Neuronal stem cell (in vitro differentiated cells): ENCODE measurements around the gene PSMC4.

Experiments
- DNase-seq: peaks from one replicate; pipeline ENCODE4 v3.0.0-alpha.2; 2013; ENCODE audit warnings: low spot score
- H2AFZ ChIP-seq: one replicate; pipeline ENCODE4 v1.6.1; 2013; ENCODE audit warnings: mild to moderate bottlenecking, low read length, inconsistent platforms
- H2AK5ac ChIP-seq: 2 replicates; pipeline ENCODE4 v1.6.1; 2013; ENCODE audit warnings: low read depth, mild to moderate bottlenecking, inconsistent platforms, low read length, moderate library complexity, mixed read lengths
- H2BK120ac ChIP-seq: 2 replicates; pipeline ENCODE4 v1.6.1; 2013; ENCODE audit warnings: low read depth, mild to moderate bottlenecking, inconsistent platforms, low read length, moderate library complexity, mixed read lengths
- H2BK12ac ChIP-seq: one replicate; pipeline ENCODE4 v1.6.1; 2013; ENCODE audit warnings: low read length, inconsistent platforms
- H2BK15ac ChIP-seq: 2 replicates; pipeline ENCODE4 v1.6.1; 2013; ENCODE audit warnings: mild to moderate bottlenecking, low read length, inconsistent platforms, mixed read lengths
- H2BK5ac ChIP-seq: one replicate; pipeline ENCODE4 v1.6.1; 2013; ENCODE audit warnings: inconsistent platforms, mild to moderate bottlenecking, low read length, moderate library complexity
- H3K14ac ChIP-seq: one replicate; pipeline ENCODE4 v1.6.1; 2013; ENCODE audit warnings: low read length, inconsistent platforms
- H3K18ac ChIP-seq: 2 replicates; pipeline ENCODE4 v1.6.1; 2013; ENCODE audit warnings: low read length, inconsistent platforms
- H3K23ac ChIP-seq: 2 replicates; pipeline ENCODE4 v1.6.1; 2013; ENCODE audit warnings: low read depth, mild to moderate bottlenecking, mixed read lengths, low read length, inconsistent platforms; ENCODE audit not compliant: poor library complexity
- H3K27ac ChIP-seq: replicated peaks from 3 replicates; pipeline ENCODE4 v1.5.1; 2013; ENCODE audit warnings: low read length, inconsistent platforms
- H3K27me3 ChIP-seq, 3 experiments: 2 replicates each; pipeline ENCODE4 v1.6.1; 2013; ENCODE audit warnings: low read length in 3 of 3, mild to moderate bottlenecking in 2 of 3, inconsistent platforms in 1 of 3, low read depth in 1 of 3, mixed read lengths in 1 of 3, moderate library complexity in 1 of 3; ENCODE audit not compliant: control insufficient read depth in 3 of 3, insufficient read depth in 3 of 3
- H3K36me3 ChIP-seq, 2 donors: replicated peaks in 1 of 2; 2 replicates each; pipeline ENCODE4 v1.6.1; 2013; ENCODE audit warnings: low read length in 2 of 2; ENCODE audit not compliant: control insufficient read depth in 2 of 2, insufficient read depth in 2 of 2
- H3K4ac ChIP-seq: 2 replicates; pipeline ENCODE4 v1.6.1; 2013; ENCODE audit warnings: inconsistent platforms, mild to moderate bottlenecking, low read length, moderate library complexity
- H3K4me1 ChIP-seq, 2 donors: 1 replicate in 1 of 2; 2 replicates in 1 of 2; pipeline ENCODE4 v1.6.1; 2013; ENCODE audit warnings: low read length in 2 of 2, low read depth in 1 of 2; ENCODE audit not compliant: control insufficient read depth in 2 of 2, insufficient read depth in 1 of 2
- H3K4me2 ChIP-seq: one replicate; pipeline ENCODE4 v1.6.1; 2013; ENCODE audit warnings: mild to moderate bottlenecking, low read length, inconsistent platforms; ENCODE audit not compliant: insufficient read depth, poor library complexity, severe bottlenecking
- H3K4me3 ChIP-seq, 2 donors: 2 replicates each; pipeline ENCODE4 v1.5.1; 2013; ENCODE audit warnings: low read length in 2 of 2, mild to moderate bottlenecking in 2 of 2, inconsistent platforms in 1 of 2, moderate library complexity in 1 of 2
- H3K79me1 ChIP-seq: one replicate; pipeline ENCODE4 v1.6.1; 2013; ENCODE audit warnings: low read depth, mild to moderate bottlenecking, inconsistent platforms, low read length, moderate library complexity
- H3K9ac ChIP-seq: one replicate; pipeline ENCODE4 v1.6.1; 2013; ENCODE audit warnings: mild to moderate bottlenecking, low read depth, low read length, inconsistent platforms; ENCODE audit not compliant: poor library complexity
- H3K9me3 ChIP-seq, 2 donors: replicated peaks in 1 of 2; 2 replicates each; pipeline versions ENCODE3 to v1.6.1; 2013; ENCODE audit warnings: low read length in 2 of 2, mild to moderate bottlenecking in 2 of 2, inconsistent platforms in 1 of 2, low read depth in 1 of 2, mixed read lengths in 1 of 2, moderate library complexity in 1 of 2; ENCODE audit not compliant: control insufficient read depth in 2 of 2, insufficient read depth in 1 of 2
- H4K8ac ChIP-seq: one replicate; pipeline ENCODE4 v1.6.1; 2013; ENCODE audit warnings: low read depth, mild to moderate bottlenecking, inconsistent platforms, low read length, moderate library complexity
- H4K91ac ChIP-seq: one replicate; pipeline ENCODE4 v1.6.1; 2013; ENCODE audit warnings: low read length, low read depth, mild to moderate bottlenecking, inconsistent platforms; ENCODE audit not compliant: poor library complexity
- WGBS, 2 donors: extraction: QIAGEN DNeasy Blood & Tissue Kit; methylation state at CpG; one replicate each; pipeline ENCODE4 v1.1.7; 2013; ENCODE audit warnings: missing lambda C conversion rate in 2 of 2, mixed read lengths in 1 of 2; ENCODE audit not compliant: insufficient read length in 2 of 2, insufficient replicate concordance in 1 of 2; ENCODE audit errors: extremely low coverage in 2 of 2; 5-methylcytosine and 5-hydroxymethylcytosine counted together

The PSMC4 gene

GRCh38 chr19:39936622-39937021, 34.3 kb upstream of the PSMC4 start:
- Histone ChIP-seq H2AFZ (no peak overlapping the region), H2BK12ac (no peak overlapping the region), H2BK120ac (no peak overlapping the region), H2BK5ac (no peak overlapping the region), H3K4ac (no peak overlapping the region), H3K14ac (no peak overlapping the region), H2BK15ac (no peak overlapping the region), H3K4me3 (no peak overlapping the region), H3K9ac (no peak overlapping the region), H4K91ac (no peak overlapping the region), H3K4me1 (peaks cover under 1 to 5% of the 10 kb centered on the region in 2 donors), H3K18ac (no peak overlapping the region), H4K8ac (no peak overlapping the region), H3K27me3 (no peaks in the 10 kb centered on the region), H3K27ac (no peak overlapping the region), H3K36me3 (no peaks in the 10 kb centered on the region), H3K4me2 (no peak overlapping the region), H3K23ac (no peak overlapping the region), H2AK5ac (no peak overlapping the region), H3K9me3 (no peaks in the 10 kb centered on the region), H3K79me1 (no peaks in the 10 kb centered on the region)
- WGBS, 2 donors: no CpG with 5 or more reads among the region's 6 CpGs
- DNase-seq: no peak

GRCh38 chr19:39937094-39937720, 33.8 kb upstream of the PSMC4 start:
- Histone ChIP-seq H2AK5ac (no peak overlapping the region), H2AFZ (no peak overlapping the region), H3K4ac (no peak overlapping the region), H2BK5ac (no peak overlapping the region), H3K9me3 (no peaks in the 10 kb centered on the region), H3K4me2 (no peak overlapping the region), H3K79me1 (no peaks in the 10 kb centered on the region), H3K4me1 (peaks cover 5 to 8% of the 10 kb centered on the region in 2 donors), H3K4me3 (no peak overlapping the region), H2BK120ac (no peak overlapping the region), H2BK12ac (no peak overlapping the region), H4K8ac (no peak overlapping the region), H3K27ac (no peak overlapping the region), H3K27me3 (no peaks in the 10 kb centered on the region), H3K18ac (no peak overlapping the region), H3K9ac (no peak overlapping the region), H2BK15ac (no peak overlapping the region), H3K14ac (no peak overlapping the region), H4K91ac (no peak overlapping the region), H3K36me3 (no peaks in the 10 kb centered on the region), H3K23ac (no peak overlapping the region)
- no peak for DNase-seq
- WGBS, 2 donors: no CpG with 5 or more reads among the region's 5 CpGs

DNA sequence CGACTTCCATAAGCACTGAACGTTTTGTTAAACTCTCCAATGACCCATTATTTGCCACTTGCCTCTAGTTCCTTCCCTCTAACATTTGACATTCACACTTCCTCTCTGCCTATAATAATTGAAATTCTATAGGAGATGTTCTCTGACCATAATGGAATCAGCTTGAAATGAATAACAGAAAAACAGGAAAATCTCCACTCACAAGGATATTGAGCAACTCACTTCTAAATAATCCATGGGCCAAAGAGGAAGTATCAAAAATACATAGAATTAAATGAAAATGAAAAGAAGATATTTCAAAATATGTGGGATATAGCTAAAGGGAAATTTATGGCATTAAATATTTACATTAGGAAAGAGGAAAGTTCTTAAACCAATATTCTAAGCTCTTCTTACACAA, 33.2 kb upstream of the PSMC4 start:
- H3K9ac ChIP-seq: no peak overlapping the region
- H3K79me1 ChIP-seq: no peaks in the 10 kb centered on the region
- no peak overlapping the region for H3K4ac ChIP-seq
- H2AK5ac ChIP-seq: no peak overlapping the region
- no peak overlapping the region for H2BK15ac ChIP-seq
- H3K18ac ChIP-seq: no peak overlapping the region
- H3K4me3 ChIP-seq: no peak overlapping the region
- H2AFZ ChIP-seq: no peak overlapping the region
- H3K4me2 ChIP-seq: no peak overlapping the region
- H3K23ac ChIP-seq: no peak overlapping the region
- no peak for DNase-seq
- no CpG with 5 or more reads among the region's 2 CpGs for WGBS, 2 donors
- H3K27ac ChIP-seq: no peak overlapping the region
- no peaks in the 10 kb centered on the region for H3K36me3 ChIP-seq
- peaks cover 8 to 9% of the 10 kb centered on the region in 2 donors for H3K4me1 ChIP-seq
- no peak overlapping the region for H2BK12ac ChIP-seq
- no peak overlapping the region for H4K91ac ChIP-seq
- H3K14ac ChIP-seq: no peak overlapping the region
- H2BK120ac ChIP-seq: no peak overlapping the region
- H3K27me3 ChIP-seq: no peaks in the 10 kb centered on the region
- H4K8ac ChIP-seq: no peak overlapping the region
- no peaks in the 10 kb centered on the region for H3K9me3 ChIP-seq
- H2BK5ac ChIP-seq: no peak overlapping the region

- Histone ChIP-seq H2BK12ac (no peak overlapping the region), H4K8ac (no peak overlapping the region), H3K14ac (no peak overlapping the region), H3K36me3 (no peaks in the 10 kb centered on the region), H2AFZ (no peak overlapping the region), H4K91ac (no peak overlapping the region), H3K27ac (no peak overlapping the region), H3K27me3 (no peaks in the 10 kb centered on the region), H3K4me3 (no peak overlapping the region), H3K18ac (no peak overlapping the region), H3K4me2 (no peak overlapping the region), H3K23ac (no peak overlapping the region), H3K9me3 (no peaks in the 10 kb centered on the region), H2BK5ac (no peak overlapping the region), H3K4me1 (peaks cover 8 to 11% of the 10 kb centered on the region in 2 donors), H3K4ac (no peak overlapping the region), H3K9ac (no peak overlapping the region), H2BK15ac (no peak overlapping the region), H2BK120ac (no peak overlapping the region), H2AK5ac (no peak overlapping the region), H3K79me1 (no peaks in the 10 kb centered on the region)
- DNase-seq: no peak
- no CpG with 5 or more reads among the region's 6 CpGs for WGBS, 2 donors
These were observed 31.4 kb upstream of the PSMC4 start for GRCh38 chr19:39939556-39939955.
